SK-N-MC (cell line): ENCODE data around the gene ILDR2.

Experiments
- DNase-seq: peaks from one replicate; pipeline ENCODE4 v3.0.0-alpha.2; 2011; ENCODE audit warnings: low read depth, low spot score
- H3K27ac ChIP-seq: fragments of 200-600 bp; sonication (generic); 2 replicates; pipeline ENCODE4 v1.5.1; 2016; ENCODE audit warnings: mixed run types
- H3K36me3 ChIP-seq: fragments of 200-600 bp; sonication (generic); 2 replicates; pipeline ENCODE4 v1.6.1; 2017; ENCODE audit warnings: antibody characterized with exemption, low read length, mixed read lengths; ENCODE audit not compliant: insufficient read depth
- H3K4me3 ChIP-seq: fragments of 200-600 bp; sonication (generic); 2 replicates; pipeline ENCODE4 v1.5.1; 2016
- H3K9ac ChIP-seq: fragments of 200-600 bp; sonication (generic); 2 replicates; pipeline ENCODE4 v1.8.0; 2017; ENCODE audit warnings: mixed run types, mixed read lengths; ENCODE audit not compliant: insufficient read length
- H3K9me3 ChIP-seq: fragments of 200-600 bp; sonication (generic); 2 replicates; pipeline ENCODE4 v1.6.1; 2017; ENCODE audit warnings: low read depth, mild to moderate bottlenecking, antibody characterized with exemption, low read length, moderate library complexity, mixed read lengths
- EZH2 ChIP-seq: fragments of 200-600 bp; sonication (generic); IDR thresholded peaks from one replicate; pipeline ENCODE4 v1.6.1; 2017; ENCODE audit warnings: antibody characterized with exemption
- FOXP2 ChIP-seq: optimal IDR thresholded peaks from 2 replicates; pipeline ENCODE3; 2011; ENCODE audit warnings: mild to moderate bottlenecking, moderate library complexity; ENCODE audit not compliant: insufficient read depth; ENCODE audit errors: extremely low read length, control extremely low read depth
- POLR2AphosphoS5 ChIP-seq: IDR thresholded peaks from 2 replicates; pipeline ENCODE4 v1.6.1; 2012; ENCODE audit warnings: mild to moderate bottlenecking, low read depth, low read length, borderline replicate concordance

The ILDR2 gene

DNA sequence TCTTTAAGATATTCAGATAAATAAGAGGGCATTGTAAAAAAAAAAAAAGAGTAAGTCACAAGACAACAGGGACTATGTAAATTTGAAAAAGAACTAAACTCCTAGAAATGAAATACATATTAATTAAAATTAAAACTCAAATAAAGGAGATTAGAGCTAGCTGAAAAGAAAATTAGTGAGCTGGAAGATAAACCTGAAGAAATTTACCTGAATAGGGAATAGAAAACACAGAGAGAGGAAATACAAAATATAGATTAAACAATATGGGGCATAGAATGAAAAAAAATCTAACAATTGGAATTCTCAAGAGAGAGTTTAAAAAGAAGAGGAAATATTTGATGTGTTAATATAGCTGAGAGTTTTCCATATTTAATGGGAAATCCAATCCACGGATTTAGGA, 63.7 kb downstream of the ILDR2 start:
- TF ChIP-seq FOXP2 (no peak), EZH2 (no peak), POLR2AphosphoS5 (no peak)
- no peak for DNase-seq
- Histone ChIP-seq H3K27ac (no peak overlapping the region), H3K36me3 (no peaks in the 10 kb centered on the region), H3K9me3 (peaks cover 6% of the 10 kb centered on the region; the same call in 1 of the 2 replicates), H3K4me3 (no peak overlapping the region), H3K9ac (no peak overlapping the region)

- H3K4me3 ChIP-seq: no peak overlapping the region
- TF ChIP-seq POLR2AphosphoS5 (no peak), EZH2 (no peak), FOXP2 (no peak)
- peaks cover 6% of the 10 kb centered on the region; the same call in 1 of the 2 replicates for H3K9me3 ChIP-seq
- no peak overlapping the region for H3K27ac ChIP-seq
- peak; percentile 45 for DNase-seq
- no peaks in the 10 kb centered on the region for H3K36me3 ChIP-seq
- H3K9ac ChIP-seq: no peak overlapping the region
Measured at GRCh38 chr1:166910396-166910994, 64.8 kb downstream of the ILDR2 start.

GRCh38 chr1:166908942-166909341, 66.4 kb downstream of the ILDR2 start:
- Histone ChIP-seq H3K27ac (no peak overlapping the region), H3K9me3 (peaks cover 6% of the 10 kb centered on the region; the same call in 1 of the 2 replicates), H3K4me3 (no peak overlapping the region), H3K36me3 (no peaks in the 10 kb centered on the region), H3K9ac (no peak overlapping the region)
- TF ChIP-seq FOXP2: no peak
- DNase-seq: no peak

- no peak overlapping the region for H3K9ac ChIP-seq
- TF ChIP-seq POLR2AphosphoS5: no peak
- TF ChIP-seq EZH2: no peak
- TF ChIP-seq FOXP2: no peak
- no peak for DNase-seq
- peaks cover 6% of the 10 kb centered on the region; the same call in 1 of the 2 replicates for H3K9me3 ChIP-seq
- no peaks in the 10 kb centered on the region for H3K36me3 ChIP-seq
- no peak overlapping the region for H3K4me3 ChIP-seq
- H3K27ac ChIP-seq: no peak overlapping the region
Measured at GRCh38 chr1:166907763-166908162, 67.6 kb downstream of the ILDR2 start.

GRCh38 chr1:166907051-166907450, 68.3 kb downstream of the ILDR2 start:
- no peak overlapping the region for H3K27ac ChIP-seq

DNA sequence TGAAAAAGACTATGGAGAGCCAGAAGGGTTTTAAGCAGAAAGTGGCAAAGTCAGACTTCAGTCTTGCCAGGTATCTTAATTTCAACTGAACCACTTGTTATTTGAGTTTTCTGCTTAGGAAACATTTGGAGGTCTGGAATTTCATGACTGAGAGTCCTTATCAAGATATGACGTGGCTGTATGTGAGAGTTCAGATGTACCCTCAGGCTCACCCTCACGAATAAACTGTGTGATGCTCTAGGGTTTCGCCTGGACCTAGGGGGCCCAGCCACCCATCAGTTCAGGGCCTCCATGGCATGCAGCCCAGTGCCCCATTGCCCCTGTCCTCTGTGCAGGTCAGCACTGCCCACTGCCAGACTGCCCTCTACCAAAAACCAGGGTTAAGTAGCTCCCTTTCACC, 68.7 kb downstream of the ILDR2 start:
- DNase-seq: no peak
- peaks cover 6% of the 10 kb centered on the region; the same call in 1 of the 2 replicates for H3K9me3 ChIP-seq
- H3K9ac ChIP-seq: no peak overlapping the region
- H3K27ac ChIP-seq: no peak overlapping the region
- no peak overlapping the region for H3K4me3 ChIP-seq
- TF ChIP-seq EZH2 (no peak), FOXP2 (no peak), POLR2AphosphoS5 (no peak)
- H3K36me3 ChIP-seq: no peaks in the 10 kb centered on the region

More at GRCh38 chr1:166907051-166907450, 68.3 kb downstream of the ILDR2 start:
- DNase-seq: no peak
- H3K4me3 ChIP-seq: no peak overlapping the region
- H3K36me3 ChIP-seq: no peaks in the 10 kb centered on the region
- TF ChIP-seq POLR2AphosphoS5 (no peak), FOXP2 (no peak), EZH2 (no peak)
- no peak overlapping the region for H3K9ac ChIP-seq
- H3K9me3 ChIP-seq: peaks cover 6% of the 10 kb centered on the region; the same call in 1 of the 2 replicates

DNA sequence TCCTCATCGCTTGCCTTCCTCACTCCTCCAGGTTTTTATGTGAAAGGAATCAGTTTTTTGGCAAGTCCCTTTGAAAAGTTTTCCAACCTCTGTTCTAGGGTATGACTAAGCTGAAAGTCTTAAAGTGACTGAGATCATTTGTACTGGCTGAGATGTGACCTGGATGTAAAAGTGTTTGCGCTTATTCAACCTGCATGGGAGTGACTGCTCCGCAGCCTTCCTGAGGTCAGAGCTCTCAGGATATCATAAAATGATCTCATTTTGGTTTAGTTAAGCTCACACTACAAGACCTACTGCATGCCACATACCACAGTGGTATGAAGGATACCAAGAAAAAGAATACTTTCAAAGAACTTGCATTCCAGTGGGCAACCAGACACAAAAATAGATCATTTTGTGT, 69.4 kb downstream of the ILDR2 start:
- no peak for DNase-seq
- no peak overlapping the region for H3K27ac ChIP-seq
- H3K4me3 ChIP-seq: no peak overlapping the region
- H3K9ac ChIP-seq: no peak overlapping the region
- TF ChIP-seq POLR2AphosphoS5 (no peak), EZH2 (no peak), FOXP2 (no peak)
- peaks cover 2% of the 10 kb centered on the region; the same call in 1 of the 2 replicates for H3K9me3 ChIP-seq
- H3K36me3 ChIP-seq: no peaks in the 10 kb centered on the region

DNA sequence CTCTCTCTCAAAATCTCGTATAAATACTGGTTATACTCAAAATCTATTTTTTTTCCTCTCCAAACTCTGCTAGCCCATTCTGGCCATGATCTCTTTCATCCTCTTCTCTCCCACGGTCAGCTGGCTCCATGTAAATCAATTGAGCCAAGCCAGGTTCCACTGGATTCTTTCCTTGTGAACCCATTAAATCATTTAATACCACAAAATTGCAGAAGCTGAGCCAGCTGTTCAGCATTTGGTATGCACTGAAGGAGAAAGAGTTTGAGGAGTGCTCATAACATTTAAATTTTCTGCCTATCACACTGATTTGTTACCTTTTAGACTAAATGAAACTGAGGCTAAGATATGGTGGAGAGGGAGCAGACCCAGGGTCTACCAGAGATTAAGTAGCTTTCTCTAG, 70.2 kb downstream of the ILDR2 start:
- no peak for TF ChIP-seq EZH2
- TF ChIP-seq FOXP2: no peak
- TF ChIP-seq POLR2AphosphoS5: no peak
- H3K9ac ChIP-seq: no peak overlapping the region
- DNase-seq: no peak
- no peaks in the 10 kb centered on the region for H3K9me3 ChIP-seq
- no peak overlapping the region for H3K4me3 ChIP-seq
- H3K36me3 ChIP-seq: no peaks in the 10 kb centered on the region
- H3K27ac ChIP-seq: no peak overlapping the region

GRCh38 chr1:166903232-166903631, 72.1 kb downstream of the ILDR2 start:
- DNase-seq: no peak

More at GRCh38 chr1:166903232-166903631, 72.1 kb downstream of the ILDR2 start:
- TF ChIP-seq POLR2AphosphoS5 (no peak), FOXP2 (no peak), EZH2 (no peak)
- H3K36me3 ChIP-seq: no peaks in the 10 kb centered on the region
- H3K9ac ChIP-seq: no peak overlapping the region
- no peak overlapping the region for H3K4me3 ChIP-seq
- H3K9me3 ChIP-seq: no peaks in the 10 kb centered on the region
- H3K27ac ChIP-seq: no peak overlapping the region
